ENCODE data around the gene GAL3ST1.
"Not testable (repeated sequence)": the region's sequence is repeated elsewhere in the genome, so short reads cannot be mapped to it uniquely, and the experiment has no call there.

Gene GAL3ST1

DNA sequence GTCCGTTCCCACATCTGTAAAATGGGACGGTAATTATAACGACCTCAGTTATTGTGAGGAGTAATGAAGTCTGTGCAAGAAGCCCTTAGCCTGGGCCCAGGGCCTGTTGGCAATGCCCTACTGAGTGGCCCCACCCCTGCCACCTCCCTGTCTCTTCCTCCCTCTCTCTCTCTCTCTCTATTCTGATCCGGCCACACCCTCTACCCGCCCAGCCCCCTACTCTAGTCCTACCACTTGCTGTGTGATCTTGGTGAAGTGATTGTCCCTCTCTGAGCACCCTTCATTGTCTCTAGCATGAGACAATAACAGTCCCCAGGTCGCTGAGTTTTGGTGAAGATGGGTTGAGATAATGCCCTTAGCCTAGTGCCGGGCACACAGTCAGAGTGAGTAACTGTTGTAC, 20.5 kb downstream of the GAL3ST1 start:
- TF ChIP-seq, protein P1, sequence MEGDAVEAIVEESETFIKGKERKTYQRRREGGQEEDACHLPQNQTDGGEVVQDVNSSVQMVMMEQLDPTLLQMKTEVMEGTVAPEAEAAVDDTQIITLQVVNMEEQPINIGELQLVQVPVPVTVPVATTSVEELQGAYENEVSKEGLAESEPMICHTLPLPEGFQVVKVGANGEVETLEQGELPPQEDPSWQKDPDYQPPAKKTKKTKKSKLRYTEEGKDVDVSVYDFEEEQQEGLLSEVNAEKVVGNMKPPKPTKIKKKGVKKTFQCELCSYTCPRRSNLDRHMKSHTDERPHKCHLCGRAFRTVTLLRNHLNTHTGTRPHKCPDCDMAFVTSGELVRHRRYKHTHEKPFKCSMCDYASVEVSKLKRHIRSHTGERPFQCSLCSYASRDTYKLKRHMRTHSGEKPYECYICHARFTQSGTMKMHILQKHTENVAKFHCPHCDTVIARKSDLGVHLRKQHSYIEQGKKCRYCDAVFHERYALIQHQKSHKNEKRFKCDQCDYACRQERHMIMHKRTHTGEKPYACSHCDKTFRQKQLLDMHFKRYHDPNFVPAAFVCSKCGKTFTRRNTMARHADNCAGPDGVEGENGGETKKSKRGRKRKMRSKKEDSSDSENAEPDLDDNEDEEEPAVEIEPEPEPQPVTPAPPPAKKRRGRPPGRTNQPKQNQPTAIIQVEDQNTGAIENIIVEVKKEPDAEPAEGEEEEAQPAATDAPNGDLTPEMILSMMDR (IDR thresholded peaks at IDR 0.05; ENCODE audit: control insufficient read depth, insufficient read depth, low read depth, low read length, missing control alignments): no peak
- no peak overlapping the region for H3K4me3 ChIP-seq (ENCODE audit: control insufficient read depth, low read depth, low read length)
- no peak for DNase-seq (ENCODE audit: low read depth)

DNA sequence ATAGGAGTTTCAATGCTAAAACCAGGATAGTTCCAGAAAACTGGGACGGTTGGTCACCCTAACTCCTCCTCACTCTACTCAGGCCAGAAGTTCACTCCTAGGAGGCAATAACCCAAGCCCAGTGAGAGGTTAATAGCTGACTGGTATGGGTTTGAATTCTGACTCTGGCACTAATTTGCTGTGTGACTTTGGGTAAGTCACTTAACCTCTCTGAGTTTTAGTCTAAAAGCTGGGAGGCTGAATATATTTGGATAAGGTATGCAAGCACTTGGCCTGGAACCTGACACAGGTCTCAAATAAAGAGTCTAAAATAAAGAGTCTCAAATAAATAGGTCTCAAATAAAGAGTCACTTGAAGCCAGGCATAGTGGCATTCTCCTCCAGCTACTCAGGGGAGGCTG, 21.7 kb downstream of the GAL3ST1 start:
- H3K4me3 ChIP-seq (ENCODE audit: control insufficient read depth, low read depth, low read length): no peak overlapping the region
- TF ChIP-seq, protein P1 (IDR thresholded peaks at IDR 0.05; ENCODE audit: control insufficient read depth, insufficient read depth, low read depth, low read length, missing control alignments): no peak
- no peak for DNase-seq (ENCODE audit: low read depth)

DNA sequence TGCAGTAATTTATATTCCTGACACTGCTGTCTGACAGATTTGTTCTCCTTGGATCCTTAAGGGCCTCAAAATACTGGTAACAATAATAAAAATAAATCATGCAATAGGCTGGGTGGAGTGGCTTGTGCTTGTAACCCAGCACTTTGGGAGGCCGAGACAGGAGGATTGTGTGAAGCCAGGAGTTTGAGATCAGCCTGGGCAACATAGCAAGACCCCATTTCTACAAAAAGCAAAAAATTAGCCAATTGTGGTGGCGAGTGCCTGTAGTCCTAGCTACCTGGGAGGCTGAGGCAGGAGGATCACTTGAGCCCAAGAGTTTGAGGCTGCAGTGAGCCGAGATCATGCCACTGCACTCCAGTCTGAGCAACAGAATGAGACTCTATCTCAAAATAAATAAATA, 22.7 kb downstream of the GAL3ST1 start:
- not testable (repeated sequence) for DNase-seq (ENCODE audit: low read depth); H3K4me3 ChIP-seq (ENCODE audit: control insufficient read depth, low read depth, low read length)

DNA sequence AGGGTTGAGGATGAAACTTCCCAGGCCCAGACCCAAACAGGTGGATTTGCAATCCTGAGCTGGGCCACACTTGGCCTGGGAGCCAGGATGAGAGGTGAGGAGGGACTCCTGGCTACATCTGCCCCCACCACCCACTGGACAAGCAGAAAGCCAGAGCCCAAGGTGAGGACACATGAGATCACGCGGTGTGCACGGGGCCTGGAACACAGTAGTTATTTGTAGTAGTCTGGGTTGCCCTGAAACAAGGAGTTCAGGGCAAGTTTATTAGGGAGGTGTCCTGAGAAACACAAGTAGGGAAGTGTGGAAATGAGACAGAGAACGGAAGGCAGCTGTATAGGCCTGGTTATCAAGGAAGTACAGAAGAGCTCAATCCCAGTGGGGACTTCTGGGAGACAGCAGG, 27.3 kb downstream of the GAL3ST1 start:
- TF ChIP-seq, protein P1 (IDR thresholded peaks at IDR 0.05; ENCODE audit: control insufficient read depth, insufficient read depth, low read depth, low read length, missing control alignments): no peak
- DNase-seq (ENCODE audit: low read depth): no peak
- H3K4me3 ChIP-seq (ENCODE audit: control insufficient read depth, low read depth, low read length): no peak overlapping the region

DNA sequence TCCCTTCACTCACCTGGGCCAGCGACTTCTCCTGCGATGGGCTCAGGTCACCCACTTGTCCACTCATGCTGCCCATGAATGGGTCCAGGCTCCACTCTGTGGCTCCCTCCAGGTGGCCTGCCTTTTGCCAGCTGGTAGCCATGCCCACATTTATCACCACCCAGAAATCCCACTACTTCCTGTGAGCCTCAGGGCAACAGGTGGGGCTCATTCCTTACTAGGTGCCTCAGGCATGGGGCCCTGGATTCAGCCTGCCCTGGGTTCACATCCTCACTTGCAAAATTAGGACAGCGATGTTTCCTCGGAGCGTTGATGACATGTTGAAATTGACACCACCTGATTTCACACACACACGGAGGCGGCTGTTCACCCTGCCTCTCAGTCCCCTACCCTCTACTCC, 27.8 kb downstream of the GAL3ST1 start, which contains the start of gene SEC14L6:
Gene SEC14L6, minus strand, starts transcription at position 126 of the 400 bp plus-strand sequence. Its CDS starts 59 bp downstream, at position 67.
- no peak within 1 kb of the TSS for H3K4me3 ChIP-seq (ENCODE audit: control insufficient read depth, low read depth, low read length)
- DNase-seq (ENCODE audit: low read depth): no peak
- TF ChIP-seq, protein P1 (IDR thresholded peaks at IDR 0.05; ENCODE audit: control insufficient read depth, insufficient read depth, low read depth, low read length, missing control alignments): no peak

DNA sequence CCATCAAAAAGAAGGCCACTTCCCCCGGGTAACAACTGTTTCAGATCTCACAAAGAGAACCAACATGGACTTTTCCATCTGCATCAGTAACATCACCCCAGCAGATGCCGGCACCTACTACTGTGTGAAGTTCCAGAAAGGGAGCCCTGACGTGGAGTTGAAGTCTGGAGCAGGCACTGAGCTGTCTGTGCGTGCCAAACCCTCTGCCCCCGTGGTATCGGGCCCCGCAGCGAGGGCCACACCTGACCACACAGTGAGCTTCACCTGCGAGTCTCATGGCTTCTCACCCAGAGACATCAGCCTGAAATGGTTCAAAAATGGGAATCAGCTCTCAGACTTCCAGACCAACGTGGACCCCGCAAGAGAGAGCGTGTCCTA, 31.7 kb downstream of the GAL3ST1 start:
- TF ChIP-seq, protein P1 (IDR thresholded peaks at IDR 0.05; ENCODE audit: control insufficient read depth, insufficient read depth, low read depth, low read length, missing control alignments): no peak
- DNase-seq (ENCODE audit: low read depth): no peak

DNA sequence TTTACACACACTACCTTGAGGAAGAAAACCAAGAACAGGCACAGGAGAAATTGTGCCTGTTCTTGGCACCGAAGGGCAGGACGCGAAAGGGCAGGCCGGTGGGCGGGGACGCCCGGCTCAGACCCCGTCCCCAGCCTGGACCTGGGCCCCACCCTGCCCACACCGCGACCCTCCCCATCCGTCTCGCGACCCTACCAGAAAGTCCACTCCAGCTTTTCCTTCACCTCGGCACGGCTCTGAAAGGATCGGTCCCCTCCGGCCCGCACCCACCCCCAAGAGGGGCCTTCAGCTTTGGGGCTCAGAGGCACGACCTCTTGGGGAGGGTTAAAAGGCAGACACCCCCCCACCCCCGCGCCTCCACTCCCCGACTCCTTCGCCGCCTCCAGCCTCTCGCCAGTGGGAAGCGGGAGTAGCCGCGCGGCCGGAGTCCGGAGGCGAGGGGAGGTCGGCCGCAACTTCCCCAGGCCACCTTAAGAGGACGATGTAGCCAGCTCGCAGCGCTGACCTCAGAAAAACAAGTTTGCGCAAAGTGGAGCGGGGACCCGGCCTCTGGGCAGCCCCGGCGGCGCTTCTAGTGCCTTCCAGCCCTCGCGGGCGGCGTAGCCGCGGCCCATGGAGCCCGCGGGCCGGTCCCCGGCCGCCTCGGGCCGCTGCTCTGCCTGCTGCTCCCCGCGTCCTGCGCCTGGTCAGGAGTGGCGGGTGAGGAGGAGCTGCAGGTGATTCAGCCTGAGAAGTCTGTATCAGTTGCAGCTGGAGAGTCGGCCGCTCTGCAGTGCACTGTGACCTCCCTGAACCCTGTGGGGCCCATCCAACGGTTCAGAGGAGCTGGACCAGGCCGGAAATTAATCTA, 32.3 kb downstream of the GAL3ST1 start:
- DNase-seq (ENCODE audit: low read depth): no peak
- TF ChIP-seq, protein P1 (IDR thresholded peaks at IDR 0.05; ENCODE audit: control insufficient read depth, insufficient read depth, low read depth, low read length, missing control alignments): no peak
- H3K4me3 ChIP-seq (ENCODE audit: control insufficient read depth, low read depth, low read length): no peak overlapping the region

More for the DNA sequence above, 31.7 kb downstream of the GAL3ST1 start:
- no peak overlapping the region for H3K4me3 ChIP-seq (ENCODE audit: control insufficient read depth, low read depth, low read length)

DNA sequence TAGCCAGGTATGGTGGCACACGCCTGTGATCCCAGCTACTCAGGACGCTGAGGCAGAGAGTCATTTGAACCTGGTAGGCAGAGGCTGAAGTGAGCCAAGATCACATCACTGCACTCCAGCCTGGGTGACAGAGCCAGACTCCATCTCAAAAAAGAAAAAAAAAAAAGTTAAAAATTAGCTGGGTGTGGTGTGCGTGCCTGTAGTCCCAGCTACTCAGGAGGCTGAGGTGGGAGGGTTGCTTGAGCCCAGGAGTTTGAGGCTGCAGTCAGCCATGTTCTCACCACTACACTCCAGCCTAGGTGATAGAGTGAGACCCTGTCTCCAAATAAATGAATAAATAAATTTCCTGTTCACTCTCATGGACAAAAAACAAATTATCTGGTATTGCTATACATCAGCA, 33.0 kb downstream of the GAL3ST1 start:
- H3K4me3 ChIP-seq (ENCODE audit: control insufficient read depth, low read depth, low read length); DNase-seq (ENCODE audit: low read depth): not testable (repeated sequence)

All from AG09309 (cell line).